Osteoblast (primary cell): ENCODE results near the gene TAS2R1. TPM values are rescaled to one million over a fixed set of nuclear protein-coding genes. Genes with fewer than 3 reads are reported as not detected.

Experiments
- DNase-seq: peaks from one replicate; pipeline ENCODE4 v3.0.0; 2011; ENCODE audit warnings: low spot score, mixed read lengths; ENCODE audit not compliant: insufficient read length; ENCODE audit errors: missing footprints
- H2AFZ ChIP-seq: 2 replicates; pipeline ENCODE4 v1.6.0; 2011; ENCODE audit warnings: mild to moderate bottlenecking, low read length
- H3K27ac ChIP-seq: 2 replicates; pipeline ENCODE4 v1.5.1; 2011; ENCODE audit warnings: mild to moderate bottlenecking, low read depth, low read length, moderate library complexity
- H3K27me3 ChIP-seq: 2 replicates; pipeline ENCODE4 v1.6.0; 2012; ENCODE audit warnings: mild to moderate bottlenecking, control low read depth, inconsistent platforms, low read length, moderate library complexity; ENCODE audit not compliant: insufficient read depth
- H3K36me3 ChIP-seq: 2 replicates; pipeline ENCODE4 v1.5.1; 2011; ENCODE audit warnings: mild to moderate bottlenecking, low read length, control low read depth, moderate library complexity; ENCODE audit not compliant: insufficient read depth
- H3K4me1 ChIP-seq: 2 replicates; pipeline ENCODE4 v1.5.1; 2011; ENCODE audit warnings: mild to moderate bottlenecking, low read length, control low read depth, moderate library complexity; ENCODE audit not compliant: insufficient read depth
- H3K4me2 ChIP-seq: 2 replicates; pipeline ENCODE4 v1.6.0; 2011; ENCODE audit warnings: mild to moderate bottlenecking, low read length; ENCODE audit not compliant: insufficient read depth
- H3K4me3 ChIP-seq: fragments of 200-600 bp; sonication (generic); 3 replicates; pipeline ENCODE4 v1.5.1; 2012; ENCODE audit warnings: mild to moderate bottlenecking, low read length, inconsistent platforms; ENCODE audit not compliant: insufficient read depth
- H3K79me2 ChIP-seq: 2 replicates; pipeline ENCODE4 v1.6.0; 2012; ENCODE audit warnings: mild to moderate bottlenecking, low read length, control low read depth, inconsistent platforms; ENCODE audit not compliant: insufficient read depth
- H3K9me3 ChIP-seq: 2 replicates; pipeline ENCODE4 v1.5.1; 2011; ENCODE audit warnings: low read depth, low read length, control low read depth
- H4K20me1 ChIP-seq: 2 replicates; pipeline ENCODE4 v1.6.0; 2012; ENCODE audit warnings: mild to moderate bottlenecking, low read length, control low read depth; ENCODE audit not compliant: insufficient read depth
- CTCF ChIP-seq: IDR thresholded peaks from 2 replicates; pipeline ENCODE4 v1.5.1; 2011; ENCODE audit warnings: mild to moderate bottlenecking, low read depth, low read length, moderate library complexity; ENCODE audit errors: extremely low read depth
- total RNA-seq: library from RNA; depleted of rRNA; stranded (reverse); fragments of >200 nt; gene quantifications from 2 replicates; pipeline ENCODE4 v1.2.3, GENCODE V29; 2012

Gene TAS2R1
- total RNA-seq, 1 donor, result not detected

- no peak for TF ChIP-seq CTCF
- no peaks in the 10 kb centered on the region for H3K36me3 ChIP-seq
- no peak overlapping the region for H3K4me2 ChIP-seq
- H3K4me3 ChIP-seq, result no peak overlapping the region
- DNase-seq, result no peak
- peaks cover 6% of the 10 kb centered on the region for H3K4me1 ChIP-seq
- H4K20me1 ChIP-seq, result no peaks in the 10 kb centered on the region
- no peak overlapping the region for H2AFZ ChIP-seq
- H3K27ac ChIP-seq, result peak overlapping the region; percentile 57
- H3K79me2 ChIP-seq, result no peaks in the 10 kb centered on the region
- H3K9me3 ChIP-seq, result no peaks in the 10 kb centered on the region
- H3K27me3 ChIP-seq, result no peaks in the 10 kb centered on the region
Observed at GRCh38 chr5:9654886-9655285, 24.7 kb upstream of the TAS2R1 start.

- Histone ChIP-seq H2AFZ (no peak overlapping the region), H3K27ac (peak overlapping the region; percentile 57), H3K4me1 (peaks cover 6% of the 10 kb centered on the region), H3K79me2 (no peaks in the 10 kb centered on the region), H3K4me2 (peak overlapping the region; percentile 44), H3K27me3 (no peaks in the 10 kb centered on the region), H3K9me3 (no peaks in the 10 kb centered on the region), H3K36me3 (no peaks in the 10 kb centered on the region), H4K20me1 (no peaks in the 10 kb centered on the region), H3K4me3 (no peak overlapping the region)
- DNase-seq, result peak; percentile 76
- TF ChIP-seq CTCF, result no peak
Observed at GRCh38 chr5:9653811-9654210, 23.7 kb upstream of the TAS2R1 start.

- no peaks in the 10 kb centered on the region for H3K9me3 ChIP-seq
Observed at GRCh38 chr5:9653061-9653460, 22.9 kb upstream of the TAS2R1 start.

GRCh38 chr5:9652295-9652694, 22.1 kb upstream of the TAS2R1 start:
- no peak for TF ChIP-seq CTCF
- Histone ChIP-seq H4K20me1 (no peaks in the 10 kb centered on the region), H3K27ac (no peak overlapping the region), H3K79me2 (no peaks in the 10 kb centered on the region), H3K4me3 (no peak overlapping the region), H3K36me3 (no peaks in the 10 kb centered on the region), H3K4me2 (no peak overlapping the region), H3K27me3 (no peaks in the 10 kb centered on the region), H3K9me3 (no peaks in the 10 kb centered on the region), H3K4me1 (peaks cover 6% of the 10 kb centered on the region), H2AFZ (peak overlapping the region; percentile 4)
- no peak for DNase-seq

More at GRCh38 chr5:9653061-9653460, 22.9 kb upstream of the TAS2R1 start:
- no peak overlapping the region for H3K4me3 ChIP-seq
- no peaks in the 10 kb centered on the region for H3K36me3 ChIP-seq
- H3K79me2 ChIP-seq, result no peaks in the 10 kb centered on the region
- no peak for DNase-seq
- no peak for TF ChIP-seq CTCF
- H3K4me2 ChIP-seq, result no peak overlapping the region
- peaks cover 6% of the 10 kb centered on the region for H3K4me1 ChIP-seq
- H3K27ac ChIP-seq, result peak overlapping the region; percentile 57
- H4K20me1 ChIP-seq, result no peaks in the 10 kb centered on the region
- no peaks in the 10 kb centered on the region for H3K27me3 ChIP-seq
- H2AFZ ChIP-seq, result no peak overlapping the region
